Upper lobe of left lung (tissue), 6 donors: ENCODE data around the gene ALG9. TPM values are rescaled to one million over a fixed set of nuclear protein-coding genes. Genes with fewer than 3 reads are reported as not detected.

Source experiments
- ATAC-seq, 2 donors: fragments of 200-7000 bp; cut with Tn5 transposase; one replicate each; pipeline ENCODE4 v1.9.1; 2022; ENCODE audit warnings: mild to moderate bottlenecking in 2 of 2, moderate library complexity in 2 of 2; ENCODE audit not compliant: low FRiP score in 2 of 2
- DNase-seq, 2 donors: peaks; one replicate each; pipeline ENCODE4 v3.0.0-alpha.2; 2019 to 2020
- H3K27ac ChIP-seq, 4 donors: fragments of 200-600 bp; sonication (generic); one replicate each; pipeline ENCODE4 v1.5.1; 2016 to 2019
- H3K27me3 ChIP-seq, 4 donors: fragments of 200-600 bp; sonication (generic); one replicate each; pipeline ENCODE4 v1.5.1; 2017 to 2019
- H3K36me3 ChIP-seq, 4 donors: fragments of 200-600 bp; sonication (generic); one replicate each; pipeline ENCODE4 v1.5.1; 2016 to 2019
- H3K4me1 ChIP-seq, 4 donors: fragments of 200-600 bp; sonication (generic); one replicate each; pipeline ENCODE4 v1.5.1; 2018 to 2019
- H3K4me3 ChIP-seq, 4 donors: fragments of 200-600 bp; sonication (generic); one replicate each; pipeline ENCODE4 v1.5.1; 2017 to 2019; ENCODE audit warnings: mild to moderate bottlenecking in 2 of 4, moderate library complexity in 1 of 4
- H3K9me3 ChIP-seq, 4 donors: fragments of 200-600 bp; sonication (generic); one replicate each; pipeline ENCODE4 v1.5.1; 2018 to 2019
- EP300 ChIP-seq, 4 donors: sonication (generic); formaldehyde crosslinking; IDR thresholded peaks; one replicate each; pipeline ENCODE4 v1.5.1; 2017; ENCODE audit warnings: antibody characterized with exemption in 4 of 4, control low read depth in 2 of 4
- POLR2A ChIP-seq, 4 donors: fragments of 450-650 bp; IDR thresholded peaks; one replicate each; pipeline ENCODE4 v1.5.1; 2016 to 2017; ENCODE audit warnings: antibody characterized with exemption in 4 of 4, mild to moderate bottlenecking in 2 of 4
- POLR2AphosphoS5 ChIP-seq, 2 donors: sonication (generic); formaldehyde crosslinking; IDR thresholded peaks; one replicate each; pipeline ENCODE4 v1.5.1; 2017; ENCODE audit warnings: antibody characterized with exemption in 2 of 2
- WGBS, 2 donors: methylation state at CpG; one replicate each; pipeline ENCODE4 v1.1.5; 2017 to 2018; 5-methylcytosine and 5-hydroxymethylcytosine counted together
- total RNA-seq, 6 donors: library from RNA; depleted of rRNA in 4 of 6; stranded (reverse); fragments of >200 nt in 4 of 6; gene quantifications; one replicate each; pipeline versions ENCODE4 v1.1.0 to v1.2.1, GENCODE V29; 2016 to 2021
- TF ChIP-seq, protein P1 (sequence below), 6 experiments: fragments of 450-650 bp in 4 of 6; fragments of 200-600 bp in 2 of 6; sonication (generic) in 2 of 6; IDR thresholded peaks; one replicate each; pipeline ENCODE4 v1.5.1; 2016 to 2019; ENCODE audit warnings: antibody characterized with exemption in 6 of 6
- donor health status: DM: no; HTN: no; CAD: no; lungs with moderate emphysema.
- donor health status: DM: no; HTN: yes; CAD: no; lungs with severe emphysema.

ALG9 gene
- total RNA-seq, 6 donors from 2014 or later, result 15.7 to 34.8 (median 20.9) TPM

DNA sequence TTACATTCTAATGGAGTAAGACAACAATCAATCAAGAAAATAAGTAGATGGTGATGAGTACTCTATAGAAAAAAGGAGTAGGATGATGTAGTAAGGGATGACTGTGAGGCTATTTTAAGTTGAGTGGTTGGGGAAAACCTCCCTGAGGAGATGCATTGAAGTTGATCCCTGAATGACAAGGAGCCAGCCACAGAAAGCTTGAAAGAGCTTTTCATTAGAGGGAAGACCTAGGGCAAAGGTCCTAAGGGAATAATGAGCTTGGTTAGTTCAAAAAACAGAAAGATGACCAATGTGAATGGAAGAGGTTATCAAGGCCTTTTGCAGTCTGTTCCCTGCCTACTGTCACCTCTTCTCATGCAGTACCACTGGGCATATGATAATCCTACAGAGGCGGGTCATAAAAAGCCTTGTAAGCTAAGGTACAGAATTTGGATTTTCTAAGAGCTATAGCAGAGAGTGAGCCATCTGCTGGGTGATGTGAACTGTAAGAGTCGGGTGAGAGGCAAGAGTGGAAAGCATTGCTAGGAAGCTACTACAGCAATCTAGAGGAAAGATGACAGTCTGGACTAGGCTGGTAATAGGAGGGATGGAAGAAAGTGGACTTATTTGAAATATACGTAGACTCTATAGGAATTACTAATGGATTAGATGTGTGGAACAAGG is 108.3 kb downstream of the ALG9 start:
- WGBS, 2 donors, result 87 to 88% methylated on average over 3 of the region's 3 CpGs
- H3K36me3 ChIP-seq, result peaks cover 19 to 59% (median 44%) of the 10 kb centered on the region in 4 donors
- H3K4me3 ChIP-seq, result no peak overlapping the region
- no peaks in the 10 kb centered on the region for H3K27me3 ChIP-seq
- H3K4me1 ChIP-seq, result peaks cover 14 to 22% (median 20%) of the 10 kb centered on the region in 4 donors
- ATAC-seq (no peak), DNase-seq (no peak)
- no peak overlapping the region for H3K27ac ChIP-seq
- no peak for TF ChIP-seq POLR2AphosphoS5 (IDR thresholded peaks at IDR 0.05)
- no peak for TF ChIP-seq EP300 (IDR thresholded peaks at IDR 0.05)
- TF ChIP-seq, protein P1, sequence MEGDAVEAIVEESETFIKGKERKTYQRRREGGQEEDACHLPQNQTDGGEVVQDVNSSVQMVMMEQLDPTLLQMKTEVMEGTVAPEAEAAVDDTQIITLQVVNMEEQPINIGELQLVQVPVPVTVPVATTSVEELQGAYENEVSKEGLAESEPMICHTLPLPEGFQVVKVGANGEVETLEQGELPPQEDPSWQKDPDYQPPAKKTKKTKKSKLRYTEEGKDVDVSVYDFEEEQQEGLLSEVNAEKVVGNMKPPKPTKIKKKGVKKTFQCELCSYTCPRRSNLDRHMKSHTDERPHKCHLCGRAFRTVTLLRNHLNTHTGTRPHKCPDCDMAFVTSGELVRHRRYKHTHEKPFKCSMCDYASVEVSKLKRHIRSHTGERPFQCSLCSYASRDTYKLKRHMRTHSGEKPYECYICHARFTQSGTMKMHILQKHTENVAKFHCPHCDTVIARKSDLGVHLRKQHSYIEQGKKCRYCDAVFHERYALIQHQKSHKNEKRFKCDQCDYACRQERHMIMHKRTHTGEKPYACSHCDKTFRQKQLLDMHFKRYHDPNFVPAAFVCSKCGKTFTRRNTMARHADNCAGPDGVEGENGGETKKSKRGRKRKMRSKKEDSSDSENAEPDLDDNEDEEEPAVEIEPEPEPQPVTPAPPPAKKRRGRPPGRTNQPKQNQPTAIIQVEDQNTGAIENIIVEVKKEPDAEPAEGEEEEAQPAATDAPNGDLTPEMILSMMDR (IDR thresholded peaks at IDR 0.05), result no peak
- no peak for TF ChIP-seq POLR2A (IDR thresholded peaks at IDR 0.05)
- no peaks in the 10 kb centered on the region for H3K9me3 ChIP-seq

DNA sequence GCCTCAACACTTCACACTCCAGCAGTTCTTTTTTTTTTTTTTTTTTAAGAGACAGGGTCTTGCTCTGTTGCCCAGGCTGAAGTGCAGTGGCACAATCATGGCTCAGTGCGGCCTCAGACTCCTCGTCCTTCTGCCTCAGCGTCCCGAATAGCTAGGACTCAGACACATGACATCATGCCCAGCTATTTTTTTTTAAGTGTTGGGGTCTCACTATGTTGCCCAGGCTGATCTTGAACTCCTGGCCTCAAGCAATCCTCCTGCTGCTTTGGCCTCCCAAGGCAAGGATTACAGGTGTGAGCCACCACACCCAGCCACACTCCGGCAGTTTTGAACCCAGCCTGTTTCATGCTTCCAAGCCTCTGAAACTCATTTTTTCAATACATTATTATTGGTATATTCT is 108.9 kb downstream of the ALG9 start:
- TF ChIP-seq POLR2AphosphoS5 (IDR thresholded peaks at IDR 0.05), result no peak
- TF ChIP-seq EP300 (IDR thresholded peaks at IDR 0.05), result no peak
- no peak for TF ChIP-seq POLR2A (IDR thresholded peaks at IDR 0.05)
- TF ChIP-seq, protein P1 (IDR thresholded peaks at IDR 0.05), result no peak
- H3K27ac ChIP-seq, result no peak overlapping the region
- DNase-seq (no peak), ATAC-seq (no peak)
- 97 to 100% methylated on average over 5 of the region's 5 CpGs for WGBS, 2 donors
- H3K36me3 ChIP-seq, result peaks cover 19 to 65% (median 48%) of the 10 kb centered on the region in 4 donors
- no peaks in the 10 kb centered on the region for H3K9me3 ChIP-seq
- no peaks in the 10 kb centered on the region for H3K27me3 ChIP-seq
- H3K4me3 ChIP-seq, result no peak overlapping the region
- peaks cover 14 to 22% (median 20%) of the 10 kb centered on the region in 4 donors for H3K4me1 ChIP-seq

DNA sequence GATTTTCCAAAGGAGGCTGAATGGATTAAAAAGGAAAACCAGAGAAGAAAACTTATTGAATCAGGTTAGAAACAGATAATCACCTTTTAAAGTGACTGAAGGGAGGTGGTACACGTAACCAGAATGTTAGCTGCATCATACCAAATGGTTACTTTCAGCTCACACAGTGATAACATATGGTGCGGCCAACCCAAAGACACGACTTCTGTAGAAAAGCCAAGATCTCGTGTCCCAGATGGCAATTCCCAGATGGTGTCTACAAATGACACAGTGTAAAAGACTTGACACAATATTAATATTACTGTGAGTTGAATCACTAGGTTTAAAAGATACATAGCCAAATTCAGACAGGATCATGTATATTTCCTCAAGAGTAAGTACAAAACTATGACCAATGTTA is 110.3 kb downstream of the ALG9 start:
- no peak overlapping the region for H3K4me3 ChIP-seq
- H3K9me3 ChIP-seq, result no peaks in the 10 kb centered on the region
- ATAC-seq (no peak), DNase-seq (no peak)
- no peak overlapping the region for H3K27ac ChIP-seq
- peaks cover 6 to 15% (median 13%) of the 10 kb centered on the region in 4 donors for H3K4me1 ChIP-seq
- TF ChIP-seq EP300 (IDR thresholded peaks at IDR 0.05) (no peak), POLR2AphosphoS5 (IDR thresholded peaks at IDR 0.05) (peak in 1 of 2 donors; percentile 48)
- no peaks in the 10 kb centered on the region for H3K27me3 ChIP-seq
- H3K36me3 ChIP-seq, result peaks cover 22 to 79% (median 53%) of the 10 kb centered on the region in 4 donors
- 77 to 91% methylated on average over 4 of the region's 4 CpGs for WGBS, 2 donors

DNA sequence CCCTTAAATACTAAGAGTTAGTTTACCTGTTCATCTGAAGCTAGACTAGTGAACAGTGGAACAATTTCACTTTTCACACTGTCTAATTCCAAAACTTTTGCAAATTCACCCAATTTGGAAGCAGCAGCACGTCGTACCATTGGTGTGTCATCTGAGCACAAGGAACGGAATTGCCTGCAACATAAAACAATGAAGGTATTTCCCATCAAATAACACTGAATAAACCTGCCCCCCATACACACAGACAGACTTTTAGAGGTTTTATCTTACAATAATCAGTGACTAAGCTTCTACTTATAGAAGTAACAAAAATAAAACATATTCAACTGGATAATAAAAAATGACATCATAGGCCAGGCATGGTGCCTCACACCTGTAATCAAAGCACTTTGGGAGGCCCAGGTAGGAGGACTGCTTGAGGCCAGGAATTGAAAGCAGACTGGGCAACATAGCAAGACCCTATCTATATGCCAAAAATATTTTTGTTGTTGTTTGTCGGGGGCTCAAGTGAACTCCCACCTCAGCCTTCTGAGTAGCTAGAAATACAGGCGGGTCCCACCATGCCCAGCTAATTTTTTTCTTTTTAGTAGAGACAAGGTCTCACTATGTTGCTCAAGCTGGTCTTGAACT is 111.5 kb downstream of the ALG9 start:
- ATAC-seq (no peak), DNase-seq (no peak)
- no peak overlapping the region for H3K4me3 ChIP-seq
- TF ChIP-seq, protein P1 (IDR thresholded peaks at IDR 0.05), result no peak
- TF ChIP-seq POLR2AphosphoS5 (IDR thresholded peaks at IDR 0.05), result no peak
- no peak for TF ChIP-seq POLR2A (IDR thresholded peaks at IDR 0.05)
- TF ChIP-seq EP300 (IDR thresholded peaks at IDR 0.05), result no peak
- H3K4me1 ChIP-seq, result peaks cover 6 to 13% (median 8%) of the 10 kb centered on the region in 4 donors
- 78 to 95% methylated on average over 5 of the region's 5 CpGs for WGBS, 2 donors
- no peaks in the 10 kb centered on the region for H3K27me3 ChIP-seq
- H3K27ac ChIP-seq, result no peak overlapping the region
- H3K36me3 ChIP-seq, result peaks cover 22 to 90% (median 58%) of the 10 kb centered on the region in 4 donors
- no peaks in the 10 kb centered on the region for H3K9me3 ChIP-seq

DNA sequence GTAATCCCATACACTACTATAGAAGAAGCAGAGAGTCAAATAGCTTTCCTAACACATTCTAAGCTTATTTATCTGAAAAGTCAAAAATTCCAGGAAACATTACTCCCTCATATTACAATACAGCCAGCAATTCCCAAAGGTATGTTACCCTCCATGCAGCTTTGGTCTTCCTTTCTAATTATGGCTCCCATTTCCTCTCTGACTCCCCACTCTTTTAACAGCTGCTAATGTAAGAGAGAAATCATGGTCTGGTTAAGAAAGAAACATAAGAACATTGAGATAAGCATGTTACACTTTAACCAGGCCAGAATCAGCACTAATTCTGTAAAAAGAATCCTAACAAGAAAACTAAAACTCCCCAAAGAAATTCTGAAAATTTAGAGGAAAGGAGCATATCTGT is 112.0 kb downstream of the ALG9 start:
- no peaks in the 10 kb centered on the region for H3K9me3 ChIP-seq
- no peak overlapping the region for H3K27ac ChIP-seq
- DNase-seq, result no peak
- ATAC-seq, result no peak
- H3K27me3 ChIP-seq, result no peaks in the 10 kb centered on the region
- TF ChIP-seq POLR2A (IDR thresholded peaks at IDR 0.05), result no peak
- TF ChIP-seq POLR2AphosphoS5 (IDR thresholded peaks at IDR 0.05), result no peak
- TF ChIP-seq, protein P1 (IDR thresholded peaks at IDR 0.05), result no peak
- no peak for TF ChIP-seq EP300 (IDR thresholded peaks at IDR 0.05)
- H3K36me3 ChIP-seq, result peaks cover 22 to 95% (median 61%) of the 10 kb centered on the region in 4 donors
- H3K4me3 ChIP-seq, result no peak overlapping the region
- peaks cover 3 to 9% (median 5%) of the 10 kb centered on the region in 4 donors for H3K4me1 ChIP-seq
